H1 (cell line): Measurements from ENCODE around the gene RELN. TPM values are rescaled to one million over a fixed set of nuclear protein-coding genes. Genes with fewer than 3 reads are reported as not detected.

ENCODE experiments used
- CTCF ChIA-PET: fragments of 300-600 bp; sonication (Branson Sonifier 250); formaldehyde crosslinking; loops from one replicate; lab custom pipeline; 2021; ENCODE audit not compliant: partially characterized antibody; lab: Charles Lee
- POLR2A ChIA-PET: fragments of 300-600 bp; sonication (Branson Sonifier 250); formaldehyde crosslinking; loops from one replicate; lab custom pipeline; 2021; ENCODE audit warnings: inconsistent platforms; ENCODE audit not compliant: partially characterized antibody; lab: Charles Lee
- DNase-seq, 2 experiments: peaks; one replicate each; pipeline versions ENCODE4 v3.0.0 to v3.0.0-alpha.2; 2010 to 2022; ENCODE audit warnings: low spot score in 2 of 2, low read depth in 1 of 2, mixed read lengths in 1 of 2
- FAIRE-seq: peaks from 2 replicates; lab custom pipeline; 2011; peaks lifted over from hg19 to GRCh38; lab: Jason Lieb, UNC
- H2AFZ ChIP-seq: 2 replicates; pipeline ENCODE4 v1.8.1; 2012; ENCODE audit warnings: low read length, inconsistent platforms
- H2AK5ac ChIP-seq: 2 replicates; pipeline ENCODE4 v1.6.1; 2013; ENCODE audit warnings: low read depth, low read length
- H2BK120ac ChIP-seq: replicated peaks from 2 replicates; pipeline ENCODE3; 2013; ENCODE audit warnings: low read depth, low read length, inconsistent platforms
- H2BK12ac ChIP-seq: 2 replicates; pipeline ENCODE4 v1.6.1; 2013; ENCODE audit warnings: low read depth, low read length
- H2BK15ac ChIP-seq: 2 replicates; pipeline ENCODE4 v1.6.1; 2013; ENCODE audit warnings: low read length
- H2BK20ac ChIP-seq: 2 replicates; pipeline ENCODE4 v1.6.1; 2013; ENCODE audit warnings: low read length
- H2BK5ac ChIP-seq: 2 replicates; pipeline ENCODE4 v1.6.1; 2013; ENCODE audit warnings: low read depth, low read length
- H3K14ac ChIP-seq: 2 replicates; pipeline ENCODE4 v1.6.1; 2013; ENCODE audit warnings: inconsistent platforms; ENCODE audit not compliant: insufficient read length
- H3K18ac ChIP-seq: 2 replicates; pipeline ENCODE4 v1.6.1; 2013; ENCODE audit warnings: low read length; ENCODE audit errors: extremely low read depth
- H3K23ac ChIP-seq: 2 replicates; pipeline ENCODE4 v1.6.1; 2013; ENCODE audit warnings: inconsistent platforms; ENCODE audit not compliant: insufficient read length
- H3K23me2 ChIP-seq: 2 replicates; pipeline ENCODE4 v1.6.1; 2013; ENCODE audit warnings: low read depth, low read length
- H3K27ac ChIP-seq: 2 replicates; pipeline ENCODE4 v1.6.1; 2011; ENCODE audit warnings: low read depth, low read length, inconsistent platforms
- H3K27me3 ChIP-seq, 4 experiments: replicated peaks in 1 of 4; 1 replicate in 1 of 4; 2 replicates in 3 of 4; pipeline versions ENCODE4 v1.6.1 to v1.8.1; 2011 to 2013; ENCODE audit warnings: low read length in 3 of 4, mild to moderate bottlenecking in 3 of 4, inconsistent platforms in 2 of 4, mixed read lengths in 2 of 4, moderate library complexity in 1 of 4; ENCODE audit not compliant: control insufficient read depth in 3 of 4, insufficient read depth in 3 of 4; ENCODE audit errors: extremely low read depth in 1 of 4
- H3K36me3 ChIP-seq, 4 experiments: 2 replicates each; pipeline versions ENCODE4 v1.6.1 to v1.8.1; 2011 to 2013; ENCODE audit warnings: mild to moderate bottlenecking in 4 of 4, low read length in 3 of 4, moderate library complexity in 2 of 4, control low read depth in 1 of 4, inconsistent platforms in 1 of 4; ENCODE audit not compliant: insufficient read depth in 4 of 4, control insufficient read depth in 2 of 4
- H3K4ac ChIP-seq: replicated peaks from 2 replicates; pipeline ENCODE3; 2013; ENCODE audit warnings: low read length, low read depth, mixed read lengths, inconsistent platforms; ENCODE audit not compliant: insufficient read length
- H3K4me1 ChIP-seq, 4 experiments: replicated peaks in 1 of 4; 1 replicate in 1 of 4; 2 replicates in 3 of 4; pipeline versions ENCODE4 v1.6.1 to v1.8.1; 2011 to 2013; ENCODE audit warnings: low read length in 3 of 4, inconsistent platforms in 2 of 4, mixed read lengths in 1 of 4; ENCODE audit not compliant: insufficient read depth in 4 of 4, control insufficient read depth in 3 of 4
- H3K4me2 ChIP-seq, 2 experiments: 2 replicates each; pipeline versions ENCODE4 v1.6.1 to v1.8.1; 2011 to 2013; ENCODE audit warnings: low read depth in 2 of 2, low read length in 2 of 2, control low read depth in 1 of 2, inconsistent platforms in 1 of 2, mild to moderate bottlenecking in 1 of 2; ENCODE audit not compliant: insufficient read depth in 1 of 2
- H3K4me3 ChIP-seq, 4 experiments: fragments of 200-600, 300-600 bp in 1 of 4; sonication (generic), shearing (Covaris generic), sonication (Bioruptor Twin) in 1 of 4; 2 replicates each; pipeline versions ENCODE4 v1.5.1 to v1.8.1; 2011 to 2016; ENCODE audit warnings: low read length in 4 of 4, low read depth in 3 of 4, control low read depth in 2 of 4, inconsistent platforms in 2 of 4, mild to moderate bottlenecking in 2 of 4, mixed read lengths in 1 of 4, moderate library complexity in 1 of 4; ENCODE audit not compliant: insufficient read depth in 2 of 4; ENCODE audit errors: extremely low read depth in 1 of 4
- H3K56ac ChIP-seq: replicated peaks from 2 replicates; pipeline ENCODE3; 2013; ENCODE audit warnings: low read depth, mild to moderate bottlenecking, mixed read lengths, low read length, inconsistent platforms; ENCODE audit not compliant: insufficient read length
- H3K79me1 ChIP-seq: 2 replicates; pipeline ENCODE4 v1.6.1; 2013; ENCODE audit warnings: low read depth, low read length, control low read depth
- H3K79me2 ChIP-seq, 2 experiments: 2 replicates each; pipeline versions ENCODE4 v1.6.1 to v1.8.1; 2012 to 2013; ENCODE audit warnings: low read length in 2 of 2, mild to moderate bottlenecking in 2 of 2, inconsistent platforms in 1 of 2; ENCODE audit not compliant: insufficient read depth in 2 of 2, control insufficient read depth in 1 of 2
- H3K9ac ChIP-seq, 4 experiments: replicated peaks in 1 of 4; 1 replicate in 1 of 4; 2 replicates in 3 of 4; pipeline versions ENCODE4 v1.6.1 to v1.8.1; 2011 to 2013; ENCODE audit warnings: low read depth in 3 of 4, low read length in 3 of 4, control low read depth in 2 of 4, mild to moderate bottlenecking in 2 of 4, moderate library complexity in 2 of 4, inconsistent platforms in 1 of 4; ENCODE audit errors: extremely low read depth in 1 of 4
- H3K9me3 ChIP-seq, 2 experiments: 2 replicates each; pipeline versions ENCODE4 v1.6.1 to v1.8.1; 2012 to 2013; ENCODE audit warnings: mild to moderate bottlenecking in 2 of 2, moderate library complexity in 2 of 2, control low read depth in 1 of 2, inconsistent platforms in 1 of 2, low read depth in 1 of 2, low read length in 1 of 2, mixed read lengths in 1 of 2; ENCODE audit not compliant: insufficient read depth in 2 of 2
- H4K20me1 ChIP-seq, 2 experiments: replicated peaks in 1 of 2; 2 replicates each; pipeline versions ENCODE3 to v1.8.1; 2011 to 2013; ENCODE audit warnings: inconsistent platforms in 2 of 2, low read length in 2 of 2, mild to moderate bottlenecking in 1 of 2; ENCODE audit not compliant: insufficient read depth in 2 of 2, control insufficient read depth in 1 of 2
- H4K5ac ChIP-seq: 2 replicates; pipeline ENCODE4 v1.6.1; 2013; ENCODE audit warnings: low read length, low read depth, mixed read lengths, inconsistent platforms; ENCODE audit not compliant: insufficient read length
- H4K8ac ChIP-seq: 2 replicates; pipeline ENCODE4 v1.8.0; 2013; ENCODE audit warnings: mild to moderate bottlenecking, moderate library complexity, low read length, inconsistent platforms; ENCODE audit not compliant: insufficient read depth; ENCODE audit errors: extremely low read depth
- H4K91ac ChIP-seq: replicated peaks from 2 replicates; pipeline ENCODE3; 2013; ENCODE audit warnings: low read length, mixed read lengths, inconsistent platforms; ENCODE audit not compliant: insufficient read length
- EGR1 ChIP-seq: IDR thresholded peaks from 2 replicates; pipeline ENCODE4 v1.6.1; 2011; ENCODE audit warnings: low read depth, low read length, borderline replicate concordance
- SP1 ChIP-seq: IDR thresholded peaks from 2 replicates; pipeline ENCODE4 v1.6.1; 2011; ENCODE audit warnings: low read depth, low read length
- TAF1 ChIP-seq: IDR thresholded peaks from 2 replicates; pipeline ENCODE4 v1.6.1; 2011; ENCODE audit warnings: mild to moderate bottlenecking, low read depth, low read length
- TCF12 ChIP-seq: IDR thresholded peaks from 2 replicates; pipeline ENCODE4 v1.6.1; 2011; ENCODE audit warnings: low read depth, mild to moderate bottlenecking, low read length
- WGBS, 2 experiments: shearing (Covaris generic) in 1 of 2; methylation state at CpG; one replicate each; pipeline versions ENCODE4 v1.1.6 to v1.1.7; 2013 to 2015; ENCODE audit warnings: low lambda C conversion rate in 2 of 2, mixed read lengths in 2 of 2, inconsistent platforms in 1 of 2, low coverage in 1 of 2, missing lambda C conversion rate in 1 of 2; ENCODE audit not compliant: insufficient replicate concordance in 2 of 2, insufficient coverage in 1 of 2, insufficient read length in 1 of 2; ENCODE audit errors: extremely low coverage in 1 of 2, missing lambda C conversion rate in 1 of 2; 5-methylcytosine and 5-hydroxymethylcytosine counted together
- polyA plus RNA-seq, 7 experiments: library from polyadenylated mRNA; depleted of rRNA in 3 of 7; stranded (reverse) in 5 of 7; unstranded in 2 of 7; fragments of >200 nt in 5 of 7; fragments of 200-250 nt in 2 of 7; gene quantifications; 1 replicate in 5 of 7; 2 replicates in 1 of 7; 4 replicates in 1 of 7; pipeline versions ENCODE4 v1.2.1 to v1.2.3, GENCODE V29; 2011 to 2013; ENCODE audit warnings: missing spikeins in 2 of 7, mixed read lengths in 2 of 7
- total RNA-seq: library from RNA; stranded (reverse); fragmentation: NEBNext Ultra II Directional; extraction: Animal tissue kit (Norgen Biotek cat#: 25700); gene quantifications from 2 replicates; pipeline ENCODE4 v1.2.1, GENCODE V29; 2021
- TF ChIP-seq, protein P1 (sequence below), 3 experiments: IDR thresholded peaks; 1 replicate in 2 of 3; 2 replicates in 1 of 3; pipeline versions ENCODE4 v1.5.1 to v1.6.1; 2011; ENCODE audit warnings: low read length in 3 of 3, mild to moderate bottlenecking in 3 of 3, inconsistent platforms in 2 of 3, low read depth in 1 of 3, moderate library complexity in 1 of 3; ENCODE audit not compliant: insufficient read depth in 1 of 3; ENCODE audit errors: control extremely low read depth in 1 of 3
- TF ChIP-seq, protein P2 (sequence below): IDR thresholded peaks from 2 replicates; pipeline ENCODE4 v1.6.1; 2011; ENCODE audit warnings: low read depth, mild to moderate bottlenecking, low read length; ENCODE audit not compliant: insufficient read depth

The RELN gene
- total and polyA plus RNA-seq, 2 of the 8 experiments (the other 6 are each of a cell fraction or from before 2014, with no cell fraction given) = 0.03 to 0.07 TPM

DNA sequence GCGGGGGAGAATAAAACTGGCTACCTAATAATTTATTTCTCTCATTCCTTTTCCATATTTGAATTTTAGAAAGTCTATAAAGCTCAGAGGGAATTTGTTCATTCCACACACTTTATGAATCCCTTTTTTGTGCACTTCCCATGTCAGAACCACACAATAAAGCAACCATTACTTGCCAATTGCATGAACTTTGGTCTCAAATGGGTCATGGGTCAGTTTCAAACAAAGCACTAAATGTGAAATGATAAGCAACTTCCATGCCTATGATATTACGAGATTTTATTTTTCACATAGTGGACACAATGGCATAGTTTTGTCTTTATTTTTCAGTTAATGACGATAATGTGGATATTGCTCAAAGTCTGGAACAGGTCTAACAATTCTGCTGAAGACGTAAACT lies 18.6 kb upstream of the RELN start:
- no peaks in the 10 kb centered on the region for H4K20me1 ChIP-seq
- no peak overlapping the region for H4K5ac ChIP-seq
- no peak overlapping the region for H3K4me2 ChIP-seq
- no peak overlapping the region for H3K9ac ChIP-seq
- H3K36me3 ChIP-seq = no peaks in the 10 kb centered on the region
- H2AK5ac ChIP-seq = no peak overlapping the region
- H3K27me3 ChIP-seq = no peaks in the 10 kb centered on the region
- no peak overlapping the region for H3K4ac ChIP-seq
- CTCF ChIA-PET = interaction anchor here (0.6 kb wide), 1 partner anchor 1060 kb away, joined by 3 read pairs; no protein-coding TSS in a partner anchor
- H3K79me1 ChIP-seq = no peaks in the 10 kb centered on the region
- WGBS, 2 experiments = 95% methylated on average over 4 of the region's 4 CpGs; no CpG with 5 or more reads in 1 of the 2 experiments
- H3K23ac ChIP-seq = no peak overlapping the region
- no peak overlapping the region for H2BK120ac ChIP-seq
- no peak overlapping the region for H2BK12ac ChIP-seq
- DNase-seq (no peak), FAIRE-seq (no peak)
- no peak overlapping the region for H3K27ac ChIP-seq
- H3K14ac ChIP-seq = no peak overlapping the region
- no peak overlapping the region for H4K91ac ChIP-seq
- no peak overlapping the region for H2BK5ac ChIP-seq
- no peak overlapping the region for H3K56ac ChIP-seq
- H3K4me3 ChIP-seq = no peak overlapping the region
- no peak overlapping the region for H3K18ac ChIP-seq
- no peaks in the 10 kb centered on the region for H3K4me1 ChIP-seq
- no peak overlapping the region for H4K8ac ChIP-seq
- no peak overlapping the region for H2AFZ ChIP-seq
- H2BK20ac ChIP-seq = no peak overlapping the region
- POLR2A ChIA-PET = no interaction called here
- no peaks in the 10 kb centered on the region for H3K79me2 ChIP-seq
- no peaks in the 10 kb centered on the region; a peak in 1 of 4 replicates for H3K9me3 ChIP-seq
- H2BK15ac ChIP-seq = no peak overlapping the region
- no peaks in the 10 kb centered on the region for H3K23me2 ChIP-seq
- no peak for TF ChIP-seq TAF1
- TF ChIP-seq, protein P1, sequence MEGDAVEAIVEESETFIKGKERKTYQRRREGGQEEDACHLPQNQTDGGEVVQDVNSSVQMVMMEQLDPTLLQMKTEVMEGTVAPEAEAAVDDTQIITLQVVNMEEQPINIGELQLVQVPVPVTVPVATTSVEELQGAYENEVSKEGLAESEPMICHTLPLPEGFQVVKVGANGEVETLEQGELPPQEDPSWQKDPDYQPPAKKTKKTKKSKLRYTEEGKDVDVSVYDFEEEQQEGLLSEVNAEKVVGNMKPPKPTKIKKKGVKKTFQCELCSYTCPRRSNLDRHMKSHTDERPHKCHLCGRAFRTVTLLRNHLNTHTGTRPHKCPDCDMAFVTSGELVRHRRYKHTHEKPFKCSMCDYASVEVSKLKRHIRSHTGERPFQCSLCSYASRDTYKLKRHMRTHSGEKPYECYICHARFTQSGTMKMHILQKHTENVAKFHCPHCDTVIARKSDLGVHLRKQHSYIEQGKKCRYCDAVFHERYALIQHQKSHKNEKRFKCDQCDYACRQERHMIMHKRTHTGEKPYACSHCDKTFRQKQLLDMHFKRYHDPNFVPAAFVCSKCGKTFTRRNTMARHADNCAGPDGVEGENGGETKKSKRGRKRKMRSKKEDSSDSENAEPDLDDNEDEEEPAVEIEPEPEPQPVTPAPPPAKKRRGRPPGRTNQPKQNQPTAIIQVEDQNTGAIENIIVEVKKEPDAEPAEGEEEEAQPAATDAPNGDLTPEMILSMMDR (IDR thresholded peaks at IDR 0.05; ENCODE audit: control extremely low read depth in 1 of 3, insufficient read depth in 1 of 3, low read depth in 1 of 3, low read length in 3 of 3) = no peak
- TF ChIP-seq SP1 = no peak
- no peak for TF ChIP-seq TCF12
- TF ChIP-seq, protein P2, sequence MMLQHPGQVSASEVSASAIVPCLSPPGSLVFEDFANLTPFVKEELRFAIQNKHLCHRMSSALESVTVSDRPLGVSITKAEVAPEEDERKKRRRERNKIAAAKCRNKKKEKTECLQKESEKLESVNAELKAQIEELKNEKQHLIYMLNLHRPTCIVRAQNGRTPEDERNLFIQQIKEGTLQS = no peak
- TF ChIP-seq EGR1 = no peak
